SIG-M5 treated with dmso at 0.1 percent for 504 hours (cell line): ENCODE measurements around the gene DNAH8.
"Not testable (repeated sequence)": the region's sequence is repeated elsewhere in the genome, so short reads cannot be mapped to it uniquely, and the experiment has no call there.

Source experiments
- DNase-seq: peaks from one replicate; lab custom pipeline; 2025; ENCODE audit not compliant: unreplicated experiment; lab: John Stamatoyannopoulos, UW

The DNAH8 gene

DNA sequence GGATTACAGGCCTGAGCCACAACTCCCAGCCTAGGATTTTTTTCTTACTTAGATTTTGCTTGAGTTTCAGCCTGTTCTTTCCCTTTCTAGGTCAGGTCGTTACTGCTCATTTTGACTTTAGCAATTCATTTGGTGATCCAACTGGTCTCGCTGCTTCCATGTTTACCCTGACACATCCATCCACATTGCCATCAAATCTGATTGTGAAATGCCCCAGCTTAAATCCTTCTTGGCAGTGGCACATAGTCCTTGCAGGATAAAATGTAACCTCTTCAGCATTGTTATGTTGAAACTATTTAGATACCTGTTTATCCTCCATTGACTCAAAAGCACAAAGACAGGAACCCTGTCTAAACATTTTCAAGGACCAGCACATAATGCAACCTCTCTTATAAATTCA is 77.2 kb downstream of the DNAH8 start:
- no peak for DNase-seq

DNA sequence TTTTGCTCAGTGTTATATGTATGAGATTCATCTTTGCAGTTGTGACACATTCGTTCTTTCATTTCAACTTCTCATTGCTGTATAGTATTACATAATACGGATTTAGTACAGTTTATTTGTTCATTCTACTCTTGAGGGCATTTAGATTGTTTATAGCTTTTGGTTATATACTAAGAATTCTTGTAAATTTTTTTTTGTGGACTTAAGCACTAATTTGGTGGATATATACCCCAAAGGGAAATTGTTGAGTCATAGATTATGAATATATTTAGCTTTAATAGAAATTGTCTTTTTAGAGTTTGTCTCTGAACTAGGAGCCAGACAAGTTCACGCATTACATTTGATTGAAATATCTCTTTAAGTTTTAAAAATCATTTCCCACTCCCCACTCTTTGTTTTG is 79.6 kb downstream of the DNAH8 start:
- DNase-seq = no peak

DNA sequence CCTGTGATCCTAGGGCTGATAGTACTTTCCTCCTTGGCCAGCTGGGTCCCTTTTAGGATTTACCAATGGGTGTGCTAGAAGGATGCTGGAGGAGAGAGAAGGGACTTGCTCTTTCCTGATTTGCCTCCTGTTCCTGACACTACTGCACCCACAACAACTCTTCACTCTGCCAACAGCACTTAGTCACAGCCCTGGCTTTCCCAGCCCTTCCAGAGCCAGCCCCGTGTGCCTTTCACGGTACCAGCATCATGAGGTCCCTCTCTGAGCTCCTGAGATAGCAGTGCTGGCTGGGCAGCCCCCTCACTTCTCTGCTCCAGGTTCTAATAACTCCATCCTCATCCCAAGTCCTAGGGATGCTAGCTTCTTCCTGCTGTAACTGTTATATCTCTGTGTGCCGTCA is 80.9 kb downstream of the DNAH8 start:
- no peak for DNase-seq

DNA sequence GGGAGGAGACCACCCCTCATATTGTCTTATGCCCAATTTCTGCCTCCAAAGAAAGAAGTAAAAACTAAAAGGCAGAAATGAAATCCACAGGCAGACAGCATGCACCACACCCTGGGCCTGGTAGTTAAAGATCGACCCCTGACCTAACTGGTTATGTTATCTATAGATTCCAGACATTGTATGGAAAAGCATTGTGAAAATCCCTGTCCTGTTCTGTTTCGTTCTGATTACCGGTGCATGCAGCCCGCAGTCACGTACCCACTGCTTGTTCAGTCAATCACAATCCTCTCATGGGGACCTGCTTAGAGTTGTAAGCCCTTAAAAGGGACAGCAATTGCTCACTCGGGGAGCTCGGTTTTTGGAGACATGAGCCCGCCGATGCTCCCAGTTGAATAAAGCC is 81.3 kb downstream of the DNAH8 start:
- DNase-seq = not testable (repeated sequence)

GRCh38 chr6:38796850-38797249 is 81.7 kb downstream of the DNAH8 start:
- DNase-seq = no peak

GRCh38 chr6:38797391-38797790 is 82.3 kb downstream of the DNAH8 start:
- no peak for DNase-seq

DNA sequence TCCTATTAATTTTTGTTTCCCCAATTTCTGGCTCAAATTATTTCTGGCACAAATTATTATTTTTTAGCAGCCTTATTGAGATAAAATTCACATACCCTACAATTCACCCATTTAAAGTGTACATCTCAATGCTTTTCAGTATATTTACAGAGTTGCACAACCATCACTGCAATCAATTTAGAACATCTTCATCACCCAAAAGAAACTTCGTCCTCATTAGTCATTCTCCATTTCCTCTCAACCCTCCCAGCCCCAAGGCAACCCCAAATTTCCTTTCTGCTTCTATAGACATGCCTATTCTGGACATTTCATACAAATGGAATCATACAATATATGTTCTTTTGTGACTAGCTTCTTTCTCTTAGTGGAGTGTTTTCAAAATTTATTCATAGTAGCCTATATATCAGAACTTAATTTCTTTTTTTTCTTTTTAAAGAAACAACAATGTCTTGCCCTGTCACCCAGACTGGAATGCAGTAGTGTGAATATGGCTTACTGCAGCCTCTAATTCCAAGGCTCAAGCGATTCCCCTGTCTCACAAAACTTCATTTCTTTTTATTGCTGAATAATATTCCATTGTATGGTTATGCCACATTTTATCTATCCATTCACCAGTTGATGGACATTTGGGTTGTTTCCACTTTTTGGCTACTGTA is 84.5 kb downstream of the DNAH8 start:
- no peak for DNase-seq

DNA sequence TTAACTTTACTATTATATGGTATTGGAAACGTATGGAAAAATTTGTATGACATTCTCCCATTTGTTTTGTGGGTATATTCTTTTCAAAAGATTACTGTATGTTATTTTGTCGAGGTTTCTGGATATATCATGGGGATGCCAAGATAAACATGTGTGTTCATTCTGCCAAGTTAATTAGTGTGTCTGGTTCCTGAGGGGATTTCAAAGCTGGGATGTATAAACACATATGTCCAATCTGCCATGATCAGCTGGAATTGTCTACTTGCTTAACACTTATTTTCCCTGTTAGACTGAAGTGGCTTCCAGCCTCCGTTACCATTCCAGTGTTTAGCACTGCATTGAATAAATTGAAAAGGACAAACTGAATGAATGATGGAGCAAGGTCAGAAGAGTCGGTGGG is 86.2 kb downstream of the DNAH8 start:
- no peak for DNase-seq

DNA sequence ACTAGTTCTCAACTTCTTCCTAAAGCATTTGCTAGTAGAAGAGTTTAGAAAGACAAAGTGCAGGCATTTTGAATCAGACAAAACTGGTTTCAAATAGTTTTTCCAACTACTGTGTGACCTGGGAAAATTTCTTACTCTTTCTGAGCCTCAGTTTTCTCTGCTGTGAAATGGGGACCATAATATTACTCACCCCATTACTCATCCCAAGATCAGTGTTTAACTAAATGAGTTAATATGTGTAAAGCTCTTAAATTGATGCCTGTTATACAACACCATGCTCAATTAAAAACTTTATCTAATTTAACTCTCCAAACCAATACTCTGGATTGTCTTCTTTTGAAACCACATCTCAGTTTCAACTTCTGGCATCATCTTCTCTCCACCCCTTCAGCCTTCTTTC is 87.4 kb downstream of the DNAH8 start:
- DNase-seq = no peak

- no peak for DNase-seq
These were observed 88.0 kb downstream of the DNAH8 start for GRCh38 chr6:38803129-38803528.

GRCh38 chr6:38804358-38804757 is 89.2 kb downstream of the DNAH8 start:
- no peak for DNase-seq

GRCh38 chr6:38805127-38805655 is 90.1 kb downstream of the DNAH8 start:
- DNase-seq = no peak

DNA sequence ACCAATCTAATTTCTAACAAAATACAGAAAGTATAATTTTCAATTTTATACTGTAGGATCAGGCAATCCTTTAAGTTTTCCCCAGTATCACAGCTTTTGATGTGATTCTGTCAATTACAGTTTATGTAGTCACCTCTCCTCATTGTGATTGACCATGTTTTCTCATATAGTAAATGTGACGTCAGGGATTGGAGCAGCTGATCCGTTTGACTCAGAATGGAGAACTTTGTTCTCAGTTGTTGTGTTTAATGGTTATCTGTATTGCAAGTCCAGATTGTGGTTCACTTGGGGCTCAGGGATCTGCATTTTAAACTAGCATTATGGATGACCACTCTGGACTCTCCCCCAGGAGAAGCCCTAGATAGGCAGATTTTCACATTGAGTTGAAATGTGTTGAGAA is 90.6 kb downstream of the DNAH8 start:
- no peak for DNase-seq

DNA sequence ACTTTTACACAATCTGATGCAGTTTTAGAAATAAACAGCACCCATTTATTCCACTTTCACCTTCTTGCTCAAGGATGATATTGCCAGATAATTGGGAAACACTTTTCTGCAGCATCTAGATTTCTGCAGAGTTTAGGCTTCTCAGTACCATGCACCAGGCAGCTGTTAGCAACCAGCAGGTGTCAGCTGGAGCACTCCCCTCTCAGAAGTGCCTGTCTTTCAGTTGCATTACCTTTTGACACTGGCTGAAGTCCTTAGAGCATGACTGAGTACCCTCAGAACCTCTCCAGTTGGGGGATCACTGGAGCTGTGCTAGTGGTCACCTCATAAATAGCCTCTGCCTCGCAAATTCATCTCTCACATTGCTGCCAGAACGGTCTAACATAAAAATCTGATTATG is 91.2 kb downstream of the DNAH8 start:
- no peak for DNase-seq

- no peak for DNase-seq
These were observed 91.7 kb downstream of the DNAH8 start for GRCh38 chr6:38806833-38807232.

GRCh38 chr6:38808039-38808438 is 92.9 kb downstream of the DNAH8 start:
- no peak for DNase-seq

DNA sequence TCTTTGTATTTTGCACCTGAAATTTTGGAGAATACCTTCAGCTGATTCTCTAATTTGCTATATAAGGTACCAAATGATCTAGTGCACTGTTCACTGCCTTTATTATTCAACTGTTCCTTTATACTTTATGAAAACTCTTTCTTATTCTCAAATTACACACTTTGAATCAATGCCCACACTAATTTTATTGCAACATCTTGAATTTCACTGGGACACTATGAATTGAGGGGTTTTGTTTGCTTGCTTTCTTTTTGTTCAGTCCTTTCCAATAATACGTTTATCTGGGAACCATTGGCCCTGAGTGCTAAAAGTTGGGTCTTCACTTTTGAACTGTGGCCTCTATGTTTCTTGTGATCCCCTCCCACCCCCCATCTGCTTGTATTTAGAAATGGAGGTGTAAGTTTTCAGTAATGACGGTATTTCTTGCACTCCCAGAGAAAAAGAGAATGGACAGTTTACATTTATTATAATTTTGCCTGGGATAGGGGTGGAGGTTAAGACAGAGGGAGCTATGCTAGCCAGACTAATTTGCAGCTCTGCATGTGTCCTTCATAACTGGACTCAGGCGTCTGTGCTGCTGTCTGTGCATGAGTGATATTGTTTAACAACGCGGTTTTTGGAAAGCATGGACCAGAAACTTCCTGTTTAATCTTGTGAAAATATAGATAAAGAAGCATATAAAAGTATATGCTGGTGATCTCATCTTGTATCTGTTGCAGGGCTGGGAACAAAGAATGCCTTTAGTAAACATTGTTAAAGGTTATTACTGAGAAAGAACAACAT is 98.1 kb downstream of the DNAH8 start:
- DNase-seq = no peak

- DNase-seq = no peak
These were observed 99.7 kb downstream of the DNAH8 start for GRCh38 chr6:38814761-38815160.

DNA sequence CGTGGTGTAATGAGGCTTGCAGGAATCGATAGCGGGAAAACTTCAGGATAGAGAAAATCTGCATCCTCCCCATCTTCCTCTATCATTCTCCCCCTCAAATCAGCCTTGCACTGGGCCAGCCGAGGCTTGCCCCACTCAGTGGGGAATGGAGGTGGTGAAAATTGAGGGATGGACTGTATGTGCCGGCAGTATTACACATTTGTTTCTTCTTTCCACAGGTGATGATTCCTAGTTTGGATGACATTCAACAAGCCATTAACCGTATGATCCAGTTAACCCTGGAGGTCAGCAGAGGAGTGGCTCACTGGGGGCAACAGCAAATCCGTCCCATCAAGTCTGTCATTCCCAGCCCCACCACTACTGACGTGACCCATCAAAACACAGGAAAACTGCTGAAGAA is 100.1 kb downstream of the DNAH8 start:
- no peak for DNase-seq

DNA sequence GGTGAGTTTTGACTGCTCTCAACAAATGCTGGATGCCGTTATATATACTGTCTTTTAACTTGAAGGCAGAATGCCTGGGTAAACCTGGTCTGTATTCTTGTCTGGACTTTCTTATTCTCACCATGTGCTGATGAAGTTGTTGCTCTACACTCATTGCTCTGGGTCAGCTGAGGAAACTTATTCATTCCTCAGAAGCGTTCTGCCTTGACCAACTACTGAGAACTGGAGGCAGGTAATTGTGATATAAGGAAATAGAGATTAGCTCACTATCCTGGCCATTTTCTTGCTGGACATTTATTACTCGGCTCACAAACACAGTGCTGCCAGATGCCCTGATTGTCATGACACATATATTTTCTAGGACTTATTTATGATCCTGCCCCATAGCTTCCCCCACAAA is 103.6 kb downstream of the DNAH8 start:
- no peak for DNase-seq

DNA sequence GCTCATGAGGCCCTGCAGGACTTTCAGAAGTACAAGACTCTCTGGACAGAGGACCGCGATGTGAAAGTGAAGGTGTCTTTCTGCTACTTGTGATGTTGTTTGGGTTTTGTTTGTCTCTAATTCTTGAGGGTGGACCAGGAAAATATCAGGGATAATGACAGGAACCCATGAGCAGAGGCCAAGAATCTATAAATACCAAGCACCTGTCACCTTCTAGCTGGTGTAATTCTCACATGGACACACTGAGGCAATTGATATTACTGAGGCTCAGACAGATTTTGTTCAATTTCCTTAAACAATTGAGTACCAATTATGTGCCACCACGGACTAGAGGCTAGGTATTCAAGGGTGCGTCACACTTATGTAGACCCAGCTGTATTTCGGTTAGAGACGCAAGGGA is 107.9 kb downstream of the DNAH8 start:
- DNase-seq = no peak

- DNase-seq = no peak
These were observed 109.3 kb downstream of the DNAH8 start for GRCh38 chr6:38824243-38824894.
